HUES6 (cell line): Measurements from ENCODE around the gene NME7.

ENCODE experiments used
- H3K27ac ChIP-seq: 2 replicates; pipeline ENCODE4 v1.7.0; 2013; ENCODE audit warnings: low read depth, mild to moderate bottlenecking, low read length, inconsistent platforms
- H3K27me3 ChIP-seq: 2 replicates; pipeline ENCODE4 v1.6.1; 2013; ENCODE audit warnings: low read length; ENCODE audit not compliant: control insufficient read depth, insufficient read depth
- H3K36me3 ChIP-seq: 2 replicates; pipeline ENCODE4 v1.6.1; 2013; ENCODE audit warnings: low read length; ENCODE audit not compliant: control insufficient read depth, insufficient read depth
- H3K4me1 ChIP-seq: 2 replicates; pipeline ENCODE4 v1.6.1; 2013; ENCODE audit warnings: low read length; ENCODE audit not compliant: control insufficient read depth, insufficient read depth
- H3K4me3 ChIP-seq: 2 replicates; pipeline ENCODE4 v1.5.1; 2013; ENCODE audit warnings: low read depth, low read length
- H3K9ac ChIP-seq: one replicate; pipeline ENCODE4 v1.6.1; 2013; ENCODE audit warnings: mild to moderate bottlenecking, low read length
- H3K9me3 ChIP-seq: 2 replicates; pipeline ENCODE4 v1.6.1; 2013; ENCODE audit warnings: low read depth, low read length; ENCODE audit not compliant: control insufficient read depth, insufficient read depth

The NME7 gene

DNA sequence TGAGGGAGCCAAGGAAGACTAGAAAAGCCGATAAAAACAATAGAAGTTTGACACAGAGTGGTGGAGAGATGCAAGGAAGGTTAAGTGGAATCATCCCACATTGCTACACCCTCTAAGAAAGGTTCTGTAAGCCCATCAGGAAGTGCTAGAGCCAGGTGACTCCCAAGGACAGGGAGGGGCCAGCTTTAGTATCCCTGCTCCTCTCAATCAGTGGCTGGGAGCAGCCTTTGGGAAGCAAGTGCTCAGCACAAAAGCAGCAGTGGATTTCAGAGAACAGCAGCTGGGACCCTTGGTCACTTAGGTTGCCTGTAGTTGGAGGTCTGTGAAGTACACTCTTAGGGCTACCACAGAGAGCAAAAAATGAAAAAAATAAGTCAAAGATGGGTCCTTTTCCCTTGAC, 42.5 kb downstream of the NME7 start:
- no peaks in the 10 kb centered on the region for H3K9me3 ChIP-seq
- no peaks in the 10 kb centered on the region for H3K27me3 ChIP-seq
- no peak overlapping the region for H3K9ac ChIP-seq
- no peak overlapping the region for H3K4me3 ChIP-seq
- no peaks in the 10 kb centered on the region for H3K36me3 ChIP-seq
- H3K4me1 ChIP-seq: peaks cover 9% of the 10 kb centered on the region; the same call in 1 of the 2 replicates
- H3K27ac ChIP-seq: no peak overlapping the region

DNA sequence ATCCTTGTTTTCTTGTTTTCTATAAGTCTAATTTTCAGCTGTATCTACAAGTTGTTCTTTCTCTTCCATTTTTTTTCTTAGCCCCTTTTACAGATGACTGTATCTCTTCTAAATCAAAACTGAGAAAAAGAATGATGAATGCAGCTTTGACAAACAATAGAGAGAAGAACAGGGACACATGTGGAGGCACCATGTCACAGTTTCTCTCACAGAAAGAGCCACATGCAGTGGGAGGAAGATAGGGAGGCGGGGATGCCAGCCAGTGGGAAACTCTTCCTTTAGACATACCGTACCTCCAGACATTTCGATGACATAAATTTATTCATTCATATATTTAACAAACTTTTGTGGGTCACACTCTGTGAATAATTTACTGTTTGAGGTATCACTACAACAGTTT, 45.5 kb downstream of the NME7 start:
- Histone ChIP-seq H3K36me3 (no peaks in the 10 kb centered on the region), H3K4me1 (peaks cover 9% of the 10 kb centered on the region; the same call in 1 of the 2 replicates), H3K27ac (no peak overlapping the region), H3K9ac (no peak overlapping the region), H3K4me3 (no peak overlapping the region), H3K27me3 (no peaks in the 10 kb centered on the region), H3K9me3 (no peaks in the 10 kb centered on the region)

DNA sequence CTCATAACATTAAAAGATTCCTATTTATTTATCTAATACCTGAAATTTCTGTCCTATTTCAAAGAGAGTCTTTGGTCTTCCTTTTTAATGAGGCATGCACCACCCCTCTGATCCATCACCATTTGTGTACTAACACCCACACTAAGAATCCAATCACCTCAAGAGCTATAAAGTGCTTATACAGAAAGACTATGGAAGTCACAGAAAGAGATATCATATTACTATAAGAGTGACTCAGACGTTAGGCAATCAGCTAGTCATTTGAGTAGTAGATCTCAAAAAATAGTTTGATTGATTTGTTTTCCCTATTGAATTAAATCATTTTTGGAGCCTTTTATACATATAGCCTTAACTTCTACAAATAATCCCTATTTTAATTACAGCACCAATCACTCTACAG, 46.1 kb downstream of the NME7 start:
- H3K9me3 ChIP-seq: no peaks in the 10 kb centered on the region
- H3K4me1 ChIP-seq: peaks cover 9% of the 10 kb centered on the region; the same call in 1 of the 2 replicates
- no peaks in the 10 kb centered on the region for H3K27me3 ChIP-seq
- no peak overlapping the region for H3K4me3 ChIP-seq
- H3K27ac ChIP-seq: no peak overlapping the region
- H3K36me3 ChIP-seq: no peaks in the 10 kb centered on the region
- H3K9ac ChIP-seq: no peak overlapping the region

DNA sequence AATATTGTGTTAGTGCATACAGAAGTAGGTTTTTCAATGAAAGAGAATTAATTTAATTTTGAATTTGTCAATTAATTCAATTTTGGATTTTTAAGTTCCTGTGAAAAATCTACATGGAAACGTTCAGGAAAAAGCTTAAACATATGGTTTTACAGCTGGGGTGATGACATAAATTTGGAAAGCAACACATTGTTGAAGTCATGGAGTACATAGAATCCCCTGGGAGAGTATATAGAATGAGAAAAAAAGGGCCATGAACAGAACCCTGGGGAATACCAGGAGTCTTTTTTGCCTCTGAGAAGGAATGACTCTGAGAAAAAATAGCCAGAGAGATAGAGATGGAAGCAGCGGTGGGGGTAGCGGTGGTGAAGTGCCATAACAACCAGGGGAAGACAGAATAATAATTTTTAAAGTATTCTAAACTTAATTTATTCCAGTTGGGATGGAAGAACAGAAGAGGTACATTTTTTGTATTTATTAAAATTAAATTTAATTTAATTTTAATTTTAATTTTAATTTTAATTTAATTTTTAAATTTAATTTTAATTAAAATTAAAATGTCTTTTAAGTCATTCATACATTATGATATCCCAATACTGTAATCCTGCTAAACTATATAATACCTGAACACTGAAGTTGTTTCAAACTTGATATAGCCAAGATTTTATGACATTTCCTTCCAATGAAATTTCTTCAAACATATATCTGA, 48.9 kb downstream of the NME7 start:
- Histone ChIP-seq H3K27me3 (no peaks in the 10 kb centered on the region), H3K9ac (no peak overlapping the region), H3K36me3 (no peaks in the 10 kb centered on the region), H3K27ac (no peak overlapping the region), H3K9me3 (no peaks in the 10 kb centered on the region), H3K4me3 (no peak overlapping the region), H3K4me1 (no peaks in the 10 kb centered on the region)

DNA sequence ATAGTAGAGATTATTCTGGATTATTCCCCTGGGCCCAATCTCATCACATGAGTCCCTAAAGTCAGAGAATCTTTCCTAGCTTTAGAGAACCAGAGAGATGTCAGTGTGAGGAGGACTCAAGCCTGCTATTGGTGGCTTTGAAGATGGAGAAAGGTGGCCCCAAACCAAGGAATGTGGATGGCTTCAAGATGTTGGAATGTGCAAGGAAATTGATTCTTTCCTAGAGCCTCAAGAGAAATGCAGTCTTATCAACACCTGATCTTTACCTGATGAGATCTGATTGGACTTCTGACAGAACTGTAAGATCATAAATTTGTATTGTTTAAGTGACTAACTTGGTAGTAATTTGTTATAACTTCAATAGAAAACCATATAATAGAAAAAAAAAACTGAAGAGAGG, 51.0 kb downstream of the NME7 start:
- no peaks in the 10 kb centered on the region for H3K4me1 ChIP-seq
- H3K36me3 ChIP-seq: no peaks in the 10 kb centered on the region
- H3K9ac ChIP-seq: no peak overlapping the region
- H3K27ac ChIP-seq: no peak overlapping the region
- H3K9me3 ChIP-seq: no peaks in the 10 kb centered on the region
- no peak overlapping the region for H3K4me3 ChIP-seq
- H3K27me3 ChIP-seq: no peaks in the 10 kb centered on the region

DNA sequence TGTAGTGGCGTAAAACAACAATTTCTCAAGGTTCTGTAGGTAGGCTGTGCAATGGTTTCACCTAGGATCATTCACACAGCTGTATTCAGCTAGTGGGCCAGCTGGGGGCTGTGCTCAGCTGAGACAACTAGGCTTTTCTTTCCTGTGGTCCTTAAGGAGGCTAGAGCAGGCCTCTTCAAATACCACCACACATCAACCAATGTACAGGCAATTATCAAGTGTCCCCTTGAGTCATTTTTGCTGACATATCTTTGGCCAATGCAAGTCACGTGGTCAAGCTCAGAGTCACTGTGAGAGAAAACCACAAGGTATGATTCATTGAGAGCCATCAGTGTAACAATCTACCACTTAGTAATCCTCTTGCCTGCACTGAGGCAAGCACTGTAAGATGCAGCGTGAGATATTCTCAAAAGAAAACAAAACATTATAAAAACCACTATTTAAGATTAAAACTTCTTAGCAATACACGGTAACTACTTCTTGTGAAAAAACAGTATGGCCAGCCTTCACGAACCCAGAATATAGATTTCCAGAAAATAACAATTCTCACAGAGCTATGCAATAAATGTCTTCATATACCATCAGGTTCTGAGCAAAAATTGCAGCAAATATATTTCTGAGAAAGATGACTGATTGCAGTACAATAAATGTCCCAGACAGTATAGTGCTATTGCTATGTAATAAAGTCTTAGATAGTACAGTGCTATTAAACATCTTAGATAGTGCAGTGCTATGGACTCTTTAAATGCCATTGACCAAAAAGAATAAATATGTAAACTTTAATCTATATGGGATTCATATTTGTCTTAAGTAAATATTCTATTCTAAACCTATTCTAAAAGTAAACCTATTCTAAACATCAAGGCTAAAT, 55.3 kb downstream of the NME7 start:
- peaks cover 4% of the 10 kb centered on the region; the same call in 1 of the 2 replicates for H3K4me1 ChIP-seq
- no peaks in the 10 kb centered on the region for H3K27me3 ChIP-seq
- H3K4me3 ChIP-seq: no peak overlapping the region
- no peak overlapping the region for H3K9ac ChIP-seq
- H3K9me3 ChIP-seq: peaks cover 2% of the 10 kb centered on the region; the same call in 1 of the 2 replicates
- no peaks in the 10 kb centered on the region for H3K36me3 ChIP-seq
- H3K27ac ChIP-seq: no peak overlapping the region

DNA sequence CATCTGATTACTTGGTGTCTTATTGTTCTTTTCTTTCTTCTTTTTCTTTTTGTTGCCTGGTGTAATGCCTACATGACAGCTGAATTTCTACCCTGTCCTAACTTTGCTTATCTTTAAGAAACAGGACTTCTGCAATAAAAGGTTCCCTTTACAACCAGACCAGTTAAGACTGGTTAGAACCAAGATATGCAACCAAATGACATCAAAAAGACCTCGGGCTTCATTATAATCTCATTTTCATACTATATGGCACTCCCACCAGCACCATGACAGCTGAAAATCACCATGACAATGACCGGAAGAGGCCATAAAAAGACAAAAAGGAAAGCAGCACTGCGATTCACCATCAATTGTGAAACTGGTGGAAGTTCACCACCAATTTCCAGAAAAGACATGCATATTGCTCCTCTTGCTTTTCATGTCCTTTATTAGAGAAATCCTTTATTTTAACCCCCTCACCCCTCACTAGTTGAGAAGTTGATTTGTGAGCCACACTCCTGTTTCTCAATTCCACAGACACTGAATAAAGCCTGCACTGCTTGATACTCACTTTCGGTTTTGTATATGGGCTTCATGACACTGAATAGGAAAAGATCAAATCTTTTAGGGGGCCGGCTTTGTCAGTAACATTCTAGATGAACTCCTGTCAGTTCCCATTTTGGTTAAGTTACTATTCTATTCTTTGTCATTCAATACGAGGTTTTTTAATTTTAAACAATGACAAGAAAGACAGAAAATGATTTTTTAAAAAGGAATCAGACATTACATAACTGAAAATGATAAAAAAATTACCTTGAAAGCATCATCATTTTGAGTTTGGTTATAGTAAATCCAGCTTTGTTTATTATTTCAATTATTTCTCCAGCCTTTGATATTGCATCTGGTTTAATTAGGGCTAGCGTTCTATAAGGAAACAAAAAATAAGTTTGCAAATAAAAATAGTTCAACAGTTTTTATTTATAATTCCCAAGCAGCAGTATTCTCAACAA, 58.1 kb downstream of the NME7 start:
- H3K4me3 ChIP-seq: no peak overlapping the region
- H3K9me3 ChIP-seq: peaks cover 2% of the 10 kb centered on the region; the same call in 1 of the 2 replicates
- peaks cover 4% of the 10 kb centered on the region; the same call in 1 of the 2 replicates for H3K4me1 ChIP-seq
- no peaks in the 10 kb centered on the region for H3K27me3 ChIP-seq
- no peak overlapping the region for H3K9ac ChIP-seq
- no peak overlapping the region for H3K27ac ChIP-seq
- H3K36me3 ChIP-seq: no peaks in the 10 kb centered on the region

DNA sequence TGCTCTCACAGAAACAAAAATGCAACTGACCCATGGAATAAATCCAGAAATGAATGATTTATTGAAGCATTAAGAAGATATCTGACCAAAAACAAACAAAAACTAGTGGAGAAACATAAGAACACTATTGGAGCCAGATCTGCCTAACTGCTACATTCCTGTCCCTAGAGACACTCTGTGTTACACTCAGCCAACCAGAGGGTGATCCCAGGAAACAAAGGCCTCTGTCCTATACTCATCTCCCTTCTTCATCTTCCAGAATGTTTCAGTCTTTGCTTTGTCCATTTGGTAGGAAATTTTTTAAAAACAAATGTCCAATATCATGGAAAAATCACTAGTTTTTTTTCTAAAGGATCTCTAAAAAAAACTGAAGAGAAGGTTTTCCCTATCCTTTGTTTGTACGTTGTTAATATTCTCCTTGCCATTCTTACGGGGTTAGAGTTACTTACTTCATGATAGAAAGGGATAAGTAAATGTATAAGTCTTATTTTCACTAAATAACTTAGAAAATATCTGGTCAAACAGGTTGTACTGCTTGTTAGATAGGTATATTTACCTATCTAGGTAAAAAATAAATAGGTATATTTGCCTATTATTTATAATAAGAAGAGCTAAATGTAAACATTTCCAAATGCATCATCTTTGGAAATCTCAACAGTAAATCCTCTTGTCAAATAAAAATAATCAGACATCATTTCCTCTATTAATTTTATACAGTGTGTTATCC, 59.1 kb downstream of the NME7 start:
- Histone ChIP-seq H3K4me1 (peaks cover 4% of the 10 kb centered on the region; the same call in 1 of the 2 replicates), H3K36me3 (no peaks in the 10 kb centered on the region), H3K9ac (no peak overlapping the region), H3K27me3 (no peaks in the 10 kb centered on the region), H3K27ac (no peak overlapping the region), H3K4me3 (no peak overlapping the region), H3K9me3 (peaks cover 2% of the 10 kb centered on the region; the same call in 1 of the 2 replicates)

DNA sequence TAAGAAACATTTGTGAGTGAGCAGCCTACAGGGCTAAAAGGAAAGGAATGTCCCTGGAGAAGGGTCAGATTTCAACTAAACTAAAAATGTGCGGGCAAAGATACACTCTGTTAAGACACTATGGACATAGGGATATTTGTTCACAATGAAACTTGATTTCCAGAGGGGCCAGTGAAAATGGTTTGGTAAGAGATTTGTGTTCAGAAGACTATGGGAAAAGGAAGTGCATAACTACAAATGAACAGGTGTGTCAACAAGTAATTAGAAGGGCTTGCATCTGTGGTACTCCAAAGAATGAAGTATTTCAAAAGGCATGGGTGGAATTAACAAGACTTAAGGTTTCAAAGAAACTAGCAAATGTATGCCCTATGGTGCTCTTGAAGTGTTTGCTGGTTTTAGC, 60.4 kb downstream of the NME7 start:
- Histone ChIP-seq H3K27me3 (no peaks in the 10 kb centered on the region), H3K27ac (no peak overlapping the region), H3K4me1 (peaks cover 4% of the 10 kb centered on the region; the same call in 1 of the 2 replicates), H3K4me3 (no peak overlapping the region), H3K9ac (no peak overlapping the region), H3K9me3 (peaks cover 2% of the 10 kb centered on the region; the same call in 1 of the 2 replicates), H3K36me3 (no peaks in the 10 kb centered on the region)

DNA sequence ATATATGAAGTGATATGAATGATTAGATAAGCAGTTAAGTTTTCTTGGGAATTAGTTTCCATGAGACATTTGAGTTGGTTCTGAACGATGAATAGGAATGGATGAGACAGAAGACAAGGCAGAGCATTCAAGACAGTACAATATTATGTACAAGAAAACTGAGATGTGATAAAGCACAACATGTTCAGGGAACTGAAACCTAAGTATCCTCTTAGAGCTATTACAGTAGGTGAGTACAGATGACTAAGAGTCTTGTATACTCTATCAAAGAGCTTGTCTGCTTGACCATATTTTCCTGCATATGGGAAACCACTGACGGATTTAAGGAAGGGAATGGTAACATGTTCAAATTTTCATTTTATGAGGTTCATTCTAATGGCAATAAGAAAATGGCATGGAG, 61.6 kb downstream of the NME7 start:
- Histone ChIP-seq H3K4me3 (no peak overlapping the region), H3K4me1 (peaks cover 4% of the 10 kb centered on the region; the same call in 1 of the 2 replicates), H3K27me3 (no peaks in the 10 kb centered on the region), H3K36me3 (no peaks in the 10 kb centered on the region), H3K27ac (no peak overlapping the region), H3K9me3 (peaks cover 2% of the 10 kb centered on the region; the same call in 1 of the 2 replicates), H3K9ac (no peak overlapping the region)
